ELF-1 (cell line): ENCODE results near the gene FHOD3.

ENCODE experiments used
- DNase-seq: peaks from one replicate; pipeline ENCODE4 v3.0.0-alpha.2; 2016; ENCODE audit warnings: low read depth, low spot score

FHOD3 gene

DNA sequence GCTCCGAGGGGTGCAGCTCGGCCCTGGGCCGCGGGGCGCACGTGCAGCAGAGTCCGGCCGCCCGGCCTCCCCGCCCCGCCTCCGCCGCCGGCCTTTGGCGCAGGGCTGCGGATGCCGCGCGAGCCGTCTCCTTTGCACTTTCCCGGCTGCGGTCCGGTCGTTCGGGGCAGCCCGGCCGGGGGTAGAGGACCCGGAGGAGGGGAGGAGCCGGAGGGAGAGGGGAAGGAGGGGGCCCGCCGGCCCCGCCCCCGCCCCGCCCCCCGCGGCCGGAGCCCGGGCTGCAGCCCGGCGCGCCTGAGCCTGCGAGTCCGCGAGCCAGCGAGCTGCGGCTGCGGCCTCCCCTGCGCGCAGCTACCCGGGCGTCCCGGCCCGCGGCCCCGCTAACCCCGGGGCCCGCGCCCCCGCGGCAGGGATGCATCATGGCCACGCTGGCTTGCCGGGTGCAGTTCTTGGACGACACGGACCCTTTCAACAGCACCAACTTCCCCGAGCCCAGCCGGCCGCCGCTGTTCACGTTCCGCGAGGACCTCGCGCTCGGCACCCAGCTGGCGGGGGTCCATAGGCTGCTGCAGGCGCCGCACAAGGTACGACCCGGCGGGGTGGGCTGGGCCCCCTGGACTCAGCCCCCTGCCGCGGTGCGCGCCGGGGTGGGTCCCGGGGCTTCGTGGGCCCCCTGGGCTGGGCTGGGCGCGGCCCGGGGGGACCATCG, at the start of gene FHOD3:
Gene FHOD3, plus strand, starts transcription at position 297 of the 709 bp plus-strand sequence. Its CDS starts 123 bp downstream, at position 420.
- peak; percentile 58 for DNase-seq

DNA sequence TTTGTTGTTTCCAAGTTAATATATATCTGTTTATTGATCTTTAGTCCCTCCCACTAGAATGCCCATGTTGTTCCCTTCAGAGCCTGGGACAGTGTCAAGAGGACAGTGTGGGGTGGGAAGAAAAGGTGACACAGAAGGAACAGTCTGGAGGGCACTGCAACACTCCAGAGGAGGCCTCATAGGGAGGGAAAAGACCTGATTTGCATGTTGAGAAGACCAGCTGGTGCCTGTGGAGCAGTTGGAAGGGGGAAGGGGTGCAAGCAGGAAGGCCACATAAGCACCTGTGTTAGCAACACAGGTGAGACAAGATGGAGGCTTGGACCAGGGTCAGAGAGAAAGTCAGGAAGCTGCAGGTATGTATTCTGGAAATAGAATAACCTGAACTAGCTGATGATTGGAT, 48.1 kb upstream of the FHOD3 start:
- DNase-seq: no peak

- no peak for DNase-seq
Observed at GRCh38 chr18:36250827-36251226, 46.7 kb upstream of the FHOD3 start.

GRCh38 chr18:36255072-36255698, 42.3 kb upstream of the FHOD3 start:
- peak; percentile 38 for DNase-seq

DNA sequence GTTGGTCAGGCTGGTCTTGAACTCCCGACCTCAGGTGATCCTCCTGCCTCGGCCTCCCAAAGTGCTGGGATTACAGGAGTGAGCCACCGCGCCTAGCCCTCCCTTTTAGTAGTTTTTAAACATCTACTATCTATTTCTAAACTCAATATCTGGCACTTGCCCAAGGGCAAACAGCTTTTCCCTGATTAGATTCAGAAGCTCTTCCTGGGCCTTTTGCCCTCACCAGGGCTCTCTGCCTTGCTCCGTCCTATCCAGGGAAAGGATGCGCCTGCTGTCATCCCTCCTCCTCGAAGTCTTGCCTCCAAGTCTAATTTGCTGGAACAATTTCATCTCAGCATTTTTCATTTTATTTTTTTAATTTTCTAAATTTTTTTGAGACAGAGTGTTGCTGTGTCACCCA, 41.4 kb upstream of the FHOD3 start:
- no peak for DNase-seq

GRCh38 chr18:36262971-36263370, 34.5 kb upstream of the FHOD3 start:
- no peak for DNase-seq

GRCh38 chr18:36264283-36264682, 33.2 kb upstream of the FHOD3 start:
- no peak for DNase-seq

GRCh38 chr18:36265015-36265414, 32.5 kb upstream of the FHOD3 start:
- DNase-seq: no peak

DNA sequence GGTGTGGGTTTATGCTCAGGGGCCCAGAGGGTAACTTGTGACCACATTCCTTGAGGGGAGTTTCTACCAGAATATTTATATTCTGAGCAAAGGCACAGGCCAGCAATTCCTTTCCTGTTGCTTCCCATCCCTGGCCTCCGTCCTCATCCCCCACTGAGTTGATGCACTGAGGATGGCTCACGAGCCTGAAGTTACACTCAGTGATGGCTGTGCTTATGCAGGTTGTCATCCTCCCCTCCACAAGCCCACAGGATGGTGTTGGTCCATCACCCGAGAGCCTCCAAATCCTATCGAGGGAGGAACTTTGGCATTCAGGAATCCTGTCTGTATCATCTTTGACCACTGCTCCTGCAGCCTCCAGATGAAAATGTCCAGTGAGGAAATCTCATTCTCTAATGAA, 28.4 kb upstream of the FHOD3 start:
- DNase-seq: no peak

GRCh38 chr18:36271153-36271552, 26.4 kb upstream of the FHOD3 start:
- no peak for DNase-seq

- no peak for DNase-seq
Observed at GRCh38 chr18:36273347-36273746, 24.2 kb upstream of the FHOD3 start.

GRCh38 chr18:36274083-36274715, 23.3 kb upstream of the FHOD3 start:
- no peak for DNase-seq

GRCh38 chr18:36275561-36275960, 22.0 kb upstream of the FHOD3 start:
- no peak for DNase-seq

- DNase-seq: no peak
Observed at GRCh38 chr18:36279001-36279400, 18.5 kb upstream of the FHOD3 start.

- DNase-seq: no peak
Observed at GRCh38 chr18:36281936-36282335, 15.6 kb upstream of the FHOD3 start.

- no peak for DNase-seq
Observed at GRCh38 chr18:36283448-36283847, 14.1 kb upstream of the FHOD3 start.

DNA sequence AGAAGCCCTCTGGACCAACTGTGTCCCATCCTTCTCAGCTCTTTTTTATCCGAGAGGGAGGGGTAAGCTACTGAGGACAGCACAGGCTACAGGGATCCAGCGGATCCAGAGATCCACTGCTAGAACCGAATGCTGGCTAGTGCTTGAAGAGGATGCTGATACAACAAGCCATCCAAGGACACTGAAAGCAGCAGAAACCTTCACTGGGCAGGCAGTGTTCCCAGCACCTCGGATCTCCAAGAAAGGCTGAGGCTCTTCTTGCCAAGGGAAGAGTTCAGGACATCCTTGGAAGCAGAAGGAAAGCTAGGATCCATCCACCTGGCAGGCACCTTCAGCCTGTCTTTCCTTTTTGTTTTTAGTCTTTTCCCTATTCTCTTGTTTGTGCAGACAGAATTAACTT, 13.2 kb upstream of the FHOD3 start:
- no peak for DNase-seq

- peak; percentile 34 for DNase-seq
Observed at GRCh38 chr18:36284671-36285295, 12.7 kb upstream of the FHOD3 start.

DNA sequence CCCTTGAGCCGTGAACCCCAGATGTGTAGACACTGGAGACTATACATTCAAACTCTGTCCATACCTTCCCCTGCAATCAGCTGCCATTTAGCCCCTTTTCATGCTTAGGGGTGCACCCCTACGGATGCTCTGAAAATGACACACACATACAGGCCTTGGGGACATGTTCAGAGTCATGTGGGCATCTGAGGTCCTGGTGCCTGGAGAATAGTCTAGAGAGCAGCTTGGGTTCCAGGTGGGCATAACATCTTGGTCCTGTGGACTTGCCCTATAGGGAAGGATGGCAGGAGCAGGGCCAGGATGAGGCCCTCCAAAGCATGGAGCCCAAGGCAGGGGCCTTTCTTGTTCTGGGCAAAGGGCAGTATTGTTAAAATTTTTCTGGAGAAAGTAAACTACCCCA, 9.9 kb upstream of the FHOD3 start:
- no peak for DNase-seq

GRCh38 chr18:36288689-36289088, 8.8 kb upstream of the FHOD3 start:
- no peak for DNase-seq

- DNase-seq: no peak
Observed at GRCh38 chr18:36294031-36294430, 3.5 kb upstream of the FHOD3 start.

DNA sequence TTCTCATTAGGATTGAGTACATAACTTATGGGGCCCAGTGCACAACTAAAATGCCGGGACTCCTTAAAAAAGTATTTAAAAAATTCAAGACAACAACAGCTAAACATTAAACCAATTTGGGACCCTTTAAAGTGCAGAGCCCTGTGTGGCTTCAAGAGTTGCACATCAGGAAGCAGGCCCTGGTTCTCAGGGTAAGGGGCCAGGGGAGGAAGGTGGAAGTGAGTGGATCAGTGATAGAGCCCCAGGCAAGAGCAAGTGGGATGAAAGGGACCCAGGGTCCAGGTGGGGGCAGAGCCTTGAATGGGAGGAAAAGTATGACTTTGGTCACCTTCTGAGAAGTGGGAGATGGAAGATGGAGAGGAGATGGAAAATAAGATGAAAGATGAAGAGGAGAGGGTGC, 2.3 kb upstream of the FHOD3 start:
- DNase-seq: no peak

GRCh38 chr18:36295880-36296301, 1.6 kb upstream of the FHOD3 start:
- no peak for DNase-seq
